Measurements from ENCODE around the gene SARDH. TPM values are rescaled to one million over a fixed set of nuclear protein-coding genes. Genes with fewer than 3 reads are reported as not detected.
A peak's percentile ranks its signal among the peaks of the same experiment; 100 is the strongest.

The SARDH gene
- total RNA-seq, 2 experiments from 2014 or later = 17.7 to 18.5 TPM

DNA sequence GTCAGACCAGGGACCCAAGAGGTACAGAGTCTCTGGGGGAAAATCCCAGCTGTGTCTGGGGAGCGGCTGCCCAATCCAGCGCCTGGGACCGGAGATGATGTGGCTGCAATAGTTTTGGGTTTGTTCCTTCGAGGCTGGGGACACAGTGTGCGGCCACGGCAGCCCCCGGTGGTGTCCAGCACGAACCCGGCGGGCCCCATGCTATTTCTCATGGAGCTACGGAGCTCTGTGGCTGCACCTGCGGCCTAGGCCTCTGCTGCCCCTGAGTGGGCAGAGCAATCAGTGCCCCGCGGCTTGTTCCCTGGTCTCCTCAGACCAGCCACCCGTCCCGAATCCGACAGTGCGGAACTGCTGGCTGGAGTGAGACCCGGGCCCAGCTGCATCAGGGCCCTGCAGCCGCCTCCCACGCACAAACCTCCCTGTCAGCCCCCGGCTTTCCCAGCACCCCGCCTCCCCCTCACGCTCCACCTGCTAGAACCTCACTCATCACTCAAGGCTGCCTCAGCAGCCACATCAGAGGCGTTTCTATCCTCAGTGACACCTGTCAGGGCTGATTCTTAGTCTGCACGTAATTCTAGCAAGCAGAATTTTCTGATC lies 29.0 kb downstream of the SARDH start:
- Histone ChIP-seq H3K9me3 (ENCODE audit: control insufficient read depth in 1 of 2, insufficient read depth in 1 of 2, low read length in 2 of 2) (peaks cover 0 to 6% of the 10 kb centered on the region in 2 experiments), H3K4me3 (ENCODE audit: low read length) (no peak overlapping the region), H3K36me3 (ENCODE audit: insufficient read depth, low read length) (no peaks in the 10 kb centered on the region), H3K27ac (ENCODE audit: low read depth in 1 of 2, low read length in 2 of 2) (no peak overlapping the region), H3K27me3 (ENCODE audit: control insufficient read depth in 1 of 2, insufficient read depth in 2 of 2, low read length in 2 of 2) (no peaks in the 10 kb centered on the region), H3K4me1 (ENCODE audit: insufficient read depth, low read length) (peaks cover 57% of the 10 kb centered on the region)
- POLR2A ChIA-PET = interaction anchor here (1.1 to 1.7 kb wide), 2 partner anchors 8 to 25 kb away, joined by 5 to 12 read pairs; no protein-coding TSS in a partner anchor
- H3K4me1 Mint-ChIP-seq (ENCODE audit: low read depth) = peaks cover 39% of the 10 kb centered on the region
- TF ChIP-seq, protein P1, sequence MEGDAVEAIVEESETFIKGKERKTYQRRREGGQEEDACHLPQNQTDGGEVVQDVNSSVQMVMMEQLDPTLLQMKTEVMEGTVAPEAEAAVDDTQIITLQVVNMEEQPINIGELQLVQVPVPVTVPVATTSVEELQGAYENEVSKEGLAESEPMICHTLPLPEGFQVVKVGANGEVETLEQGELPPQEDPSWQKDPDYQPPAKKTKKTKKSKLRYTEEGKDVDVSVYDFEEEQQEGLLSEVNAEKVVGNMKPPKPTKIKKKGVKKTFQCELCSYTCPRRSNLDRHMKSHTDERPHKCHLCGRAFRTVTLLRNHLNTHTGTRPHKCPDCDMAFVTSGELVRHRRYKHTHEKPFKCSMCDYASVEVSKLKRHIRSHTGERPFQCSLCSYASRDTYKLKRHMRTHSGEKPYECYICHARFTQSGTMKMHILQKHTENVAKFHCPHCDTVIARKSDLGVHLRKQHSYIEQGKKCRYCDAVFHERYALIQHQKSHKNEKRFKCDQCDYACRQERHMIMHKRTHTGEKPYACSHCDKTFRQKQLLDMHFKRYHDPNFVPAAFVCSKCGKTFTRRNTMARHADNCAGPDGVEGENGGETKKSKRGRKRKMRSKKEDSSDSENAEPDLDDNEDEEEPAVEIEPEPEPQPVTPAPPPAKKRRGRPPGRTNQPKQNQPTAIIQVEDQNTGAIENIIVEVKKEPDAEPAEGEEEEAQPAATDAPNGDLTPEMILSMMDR (IDR thresholded peaks at IDR 0.05) = peak; percentile 8
- H3K36me3 Mint-ChIP-seq (ENCODE audit: low read depth) = no peaks in the 10 kb centered on the region
- ATAC-seq (ENCODE audit: poor library complexity) (peak; percentile 99), DNase-seq (peak; percentile 47 to 90 (median 73))
- H3K9me3 Mint-ChIP-seq = no peaks in the 10 kb centered on the region
- intact Hi-C loops (cut with DNase I, micrococcal nuclease) = loop anchor here in 1 of 2 experiments (5.0 kb wide), 1 partner anchor 97 kb away; no protein-coding TSS in a partner anchor
- no peaks in the 10 kb centered on the region for H3K27me3 Mint-ChIP-seq
- CTCF ChIA-PET = interaction anchor here (1.4 kb wide), 1 partner anchor 53 kb away, joined by 6 read pairs; no protein-coding TSS in a partner anchor
- H3K4me3 Mint-ChIP-seq = peak overlapping the region; percentile 60
- peak overlapping the region; percentile 85 for H3K27ac Mint-ChIP-seq

- H3K9me3 Mint-ChIP-seq = no peaks in the 10 kb centered on the region
- peaks cover 46% of the 10 kb centered on the region for H3K4me1 Mint-ChIP-seq (ENCODE audit: low read depth)
- TF ChIP-seq, protein P1 (IDR thresholded peaks at IDR 0.05) = no peak
- H3K36me3 ChIP-seq (ENCODE audit: insufficient read depth, low read length) = no peaks in the 10 kb centered on the region
- intact Hi-C loops (cut with DNase I, micrococcal nuclease) = loop anchor here in 1 of 2 experiments (5.0 kb wide), 1 partner anchor 96 kb away; no protein-coding TSS in a partner anchor
- ChIA-PET POLR2A (interaction anchor here (1.7 kb wide), 1 partner anchor 25 kb away, joined by 12 read pairs; no protein-coding TSS in a partner anchor), CTCF (interaction anchor here (1.4 kb wide), 1 partner anchor 52 kb away, joined by 6 read pairs; no protein-coding TSS in a partner anchor)
- DNase-seq = peak in 2 of 14 experiments; percentile 5 to 21
- H3K36me3 Mint-ChIP-seq (ENCODE audit: low read depth) = no peaks in the 10 kb centered on the region
- H3K27me3 Mint-ChIP-seq = no peaks in the 10 kb centered on the region
- H3K4me1 ChIP-seq (ENCODE audit: insufficient read depth, low read length) = peaks cover 64% of the 10 kb centered on the region
- no peaks in the 10 kb centered on the region for H3K27me3 ChIP-seq (ENCODE audit: control insufficient read depth in 1 of 2, insufficient read depth in 2 of 2, low read length in 2 of 2)
- H3K27ac ChIP-seq (ENCODE audit: low read depth in 1 of 2, low read length in 2 of 2) = no peak overlapping the region
- peak overlapping the region; percentile 85 for H3K27ac Mint-ChIP-seq
- peaks cover 0 to 6% of the 10 kb centered on the region in 2 experiments for H3K9me3 ChIP-seq (ENCODE audit: control insufficient read depth in 1 of 2, insufficient read depth in 1 of 2, low read length in 2 of 2)
- no peak overlapping the region for H3K4me3 ChIP-seq (ENCODE audit: low read length)
- no peak overlapping the region for H3K4me3 Mint-ChIP-seq
- no peak for ATAC-seq (ENCODE audit: poor library complexity)
Measured at GRCh38 chr9:133708246-133709014, 29.7 kb downstream of the SARDH start.

DNA sequence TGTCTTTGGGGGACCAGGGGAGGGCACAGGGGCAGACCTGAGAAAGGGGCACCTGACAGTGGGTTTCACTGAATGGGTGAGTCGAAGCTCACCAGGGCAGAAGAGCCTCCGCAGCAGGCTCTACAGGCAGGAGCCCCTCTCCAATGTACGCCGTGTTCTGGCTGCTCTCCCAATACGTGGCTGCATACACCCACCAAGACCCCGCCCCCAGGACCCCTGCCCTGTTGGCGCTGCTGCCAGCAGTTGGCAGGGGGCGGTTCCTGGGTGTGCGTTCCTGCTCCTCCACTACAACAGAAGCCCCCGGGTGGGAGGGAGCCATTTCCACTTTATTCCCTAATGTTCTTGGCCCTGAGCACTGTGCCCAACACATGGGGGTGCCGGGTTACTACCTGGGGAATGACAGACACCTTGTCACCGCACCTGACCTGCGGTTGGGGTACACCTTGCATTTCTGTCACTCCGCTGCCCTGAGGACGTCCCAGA lies 30.3 kb downstream of the SARDH start:
- peak overlapping the region; percentile 85 for H3K27ac Mint-ChIP-seq
- H3K27me3 Mint-ChIP-seq = no peaks in the 10 kb centered on the region
- CTCF ChIA-PET = no interaction called here
- TF ChIP-seq, protein P1 (IDR thresholded peaks at IDR 0.05) = no peak
- DNase-seq = peak in 2 of 14 experiments; percentile 3 to 21
- Histone ChIP-seq H3K4me1 (ENCODE audit: insufficient read depth, low read length) (peaks cover 70% of the 10 kb centered on the region), H3K4me3 (ENCODE audit: low read length) (no peak overlapping the region), H3K27ac (ENCODE audit: low read depth in 1 of 2, low read length in 2 of 2) (no peak overlapping the region), H3K9me3 (ENCODE audit: control insufficient read depth in 1 of 2, insufficient read depth in 1 of 2, low read length in 2 of 2) (peaks cover 0 to 6% of the 10 kb centered on the region in 2 experiments), H3K27me3 (ENCODE audit: control insufficient read depth in 1 of 2, insufficient read depth in 2 of 2, low read length in 2 of 2) (no peaks in the 10 kb centered on the region), H3K36me3 (ENCODE audit: insufficient read depth, low read length) (no peaks in the 10 kb centered on the region)
- H3K9me3 Mint-ChIP-seq = no peaks in the 10 kb centered on the region
- no peaks in the 10 kb centered on the region for H3K36me3 Mint-ChIP-seq (ENCODE audit: low read depth)
- ATAC-seq (ENCODE audit: poor library complexity) = no peak
- POLR2A ChIA-PET = interaction anchor here (1.7 kb wide), 1 partner anchor 24 kb away, joined by 12 read pairs; no protein-coding TSS in a partner anchor
- intact Hi-C loops (cut with DNase I, micrococcal nuclease) = loop anchor here in 1 of 2 experiments (5.0 kb wide), 1 partner anchor 96 kb away; no protein-coding TSS in a partner anchor
- peaks cover 49% of the 10 kb centered on the region for H3K4me1 Mint-ChIP-seq (ENCODE audit: low read depth)
- no peak overlapping the region for H3K4me3 Mint-ChIP-seq

Measured in CD4-positive, alpha-beta T cell (primary cell).